H9 (cell line): ENCODE results near the gene SYCN. TPM values are rescaled to one million over a fixed set of nuclear protein-coding genes. Genes with fewer than 3 reads are reported as not detected.

Experiments
- DNase-seq: peaks from one replicate; pipeline ENCODE4 v3.0.0-alpha.2; 2017
- H2AFZ ChIP-seq: one replicate; pipeline ENCODE4 v1.6.1; 2013; ENCODE audit warnings: mild to moderate bottlenecking, low read length, control low read depth, moderate library complexity
- H2AK5ac ChIP-seq: 2 replicates; pipeline ENCODE4 v1.6.1; 2013; ENCODE audit warnings: low read length, control low read depth, mixed read lengths; ENCODE audit not compliant: insufficient read length
- H2BK120ac ChIP-seq: one replicate; pipeline ENCODE4 v1.6.1; 2013; ENCODE audit warnings: low read depth, mild to moderate bottlenecking, low read length, control low read depth, inconsistent platforms; ENCODE audit not compliant: poor library complexity, severe bottlenecking
- H2BK12ac ChIP-seq: 2 replicates; pipeline ENCODE4 v1.6.1; 2013; ENCODE audit warnings: low read length, control low read depth, mixed read lengths, low read depth; ENCODE audit not compliant: insufficient read length
- H2BK15ac ChIP-seq: 2 replicates; pipeline ENCODE4 v1.6.1; 2013; ENCODE audit warnings: low read depth, low read length, control low read depth
- H2BK20ac ChIP-seq: one replicate; pipeline ENCODE4 v1.6.1; 2013; ENCODE audit warnings: low read depth, mild to moderate bottlenecking, low read length, control low read depth, inconsistent platforms; ENCODE audit not compliant: poor library complexity, severe bottlenecking
- H2BK5ac ChIP-seq: 2 replicates; pipeline ENCODE4 v1.6.1; 2013; ENCODE audit warnings: low read length, control low read depth, mixed read lengths; ENCODE audit not compliant: insufficient read length
- H3K14ac ChIP-seq: 2 replicates; pipeline ENCODE4 v1.6.1; 2013; ENCODE audit warnings: low read length, control low read depth; ENCODE audit not compliant: insufficient read depth
- H3K18ac ChIP-seq: 2 replicates; pipeline ENCODE4 v1.6.1; 2013; ENCODE audit warnings: low read depth, mild to moderate bottlenecking, mixed read lengths, low read length, control low read depth; ENCODE audit not compliant: insufficient read length
- H3K23ac ChIP-seq: 2 replicates; pipeline ENCODE4 v1.6.1; 2013; ENCODE audit warnings: low read length, control low read depth, mixed read lengths, low read depth; ENCODE audit not compliant: insufficient read length
- H3K23me2 ChIP-seq: 2 replicates; pipeline ENCODE4 v1.6.1; 2013; ENCODE audit warnings: low read depth, mild to moderate bottlenecking, mixed read lengths, low read length, control low read depth; ENCODE audit not compliant: insufficient read length, poor library complexity, severe bottlenecking
- H3K27ac ChIP-seq: 2 replicates; pipeline ENCODE4 v1.5.1; 2013; ENCODE audit warnings: low read length, control low read depth, mixed read lengths, low read depth; ENCODE audit not compliant: insufficient read length
- H3K27me3 ChIP-seq: 2 replicates; pipeline ENCODE4 v1.6.1; 2013; ENCODE audit warnings: low read length, control low read depth, inconsistent platforms; ENCODE audit not compliant: insufficient read depth
- H3K4ac ChIP-seq: 2 replicates; pipeline ENCODE4 v1.6.1; 2013; ENCODE audit warnings: low read depth, mild to moderate bottlenecking, control low read depth, inconsistent platforms, low read length, moderate library complexity
- H3K4me1 ChIP-seq: 2 replicates; pipeline ENCODE4 v1.6.1; 2013; ENCODE audit warnings: low read length, control low read depth, inconsistent platforms; ENCODE audit not compliant: insufficient read depth
- H3K4me2 ChIP-seq: 2 replicates; pipeline ENCODE4 v1.6.1; 2013; ENCODE audit warnings: low read length, control low read depth, mixed read lengths; ENCODE audit not compliant: insufficient read length, insufficient read depth
- H3K56ac ChIP-seq: 2 replicates; pipeline ENCODE4 v1.6.1; 2013; ENCODE audit warnings: low read depth, mild to moderate bottlenecking, mixed read lengths, low read length, control low read depth; ENCODE audit not compliant: insufficient read length
- H3K79me1 ChIP-seq: 2 replicates; pipeline ENCODE4 v1.6.1; 2013; ENCODE audit warnings: low read depth, mild to moderate bottlenecking, moderate library complexity, low read length, control low read depth, inconsistent platforms; ENCODE audit not compliant: insufficient read depth, poor library complexity, severe bottlenecking
- H3K79me2 ChIP-seq: 2 replicates; pipeline ENCODE4 v1.6.1; 2013; ENCODE audit warnings: low read length, control low read depth, inconsistent platforms; ENCODE audit not compliant: insufficient read depth
- H3K9ac ChIP-seq: 2 replicates; pipeline ENCODE4 v1.6.1; 2013; ENCODE audit warnings: low read length, control low read depth, mixed read lengths; ENCODE audit not compliant: insufficient read length; ENCODE audit errors: extremely low read depth
- H3K9me3 ChIP-seq: one replicate; pipeline ENCODE4 v1.6.1; 2013; ENCODE audit warnings: low read depth, low read length, inconsistent platforms; ENCODE audit not compliant: control insufficient read depth
- H3T11ph ChIP-seq: one replicate; pipeline ENCODE4 v1.6.1; 2013; ENCODE audit warnings: mild to moderate bottlenecking, low read length, control low read depth, inconsistent platforms
- H4K20me1 ChIP-seq: one replicate; pipeline ENCODE4 v1.6.1; 2013; ENCODE audit not compliant: control insufficient read depth, insufficient read length, insufficient read depth
- H4K5ac ChIP-seq: 2 replicates; pipeline ENCODE4 v1.6.1; 2013; ENCODE audit warnings: low read depth, mild to moderate bottlenecking, mixed read lengths, low read length, control low read depth; ENCODE audit not compliant: insufficient read length
- H4K8ac ChIP-seq: replicated peaks from 2 replicates; pipeline ENCODE4 v1.6.1; 2013; ENCODE audit warnings: low read length, control low read depth, mixed read lengths, low read depth; ENCODE audit not compliant: insufficient read length
- H4K91ac ChIP-seq: 2 replicates; pipeline ENCODE4 v1.6.1; 2013; ENCODE audit warnings: low read depth, mild to moderate bottlenecking, moderate library complexity, mixed read lengths, low read length, control low read depth; ENCODE audit not compliant: insufficient read length
- H3K27ac Mint-ChIP-seq, 3 experiments: 2 replicates in 2 of 3; 3 replicates in 1 of 3; pipeline ENCODE4 v1.8.0; 2020 to 2021; ENCODE audit warnings: mixed read lengths in 3 of 3, mild to moderate bottlenecking in 1 of 3, moderate library complexity in 1 of 3
- H3K27me3 Mint-ChIP-seq: 2 replicates; pipeline ENCODE4 v1.8.0; 2021; ENCODE audit warnings: low read depth, mild to moderate bottlenecking, moderate library complexity, mixed read lengths
- H3K36me3 Mint-ChIP-seq, 3 experiments: 2 replicates in 2 of 3; 3 replicates in 1 of 3; pipeline ENCODE4 v1.8.0; 2020 to 2021; ENCODE audit warnings: low read depth in 3 of 3, mixed read lengths in 3 of 3; ENCODE audit not compliant: insufficient read depth in 1 of 3
- H3K4me1 Mint-ChIP-seq, 2 experiments: 2 replicates each; pipeline ENCODE4 v1.8.0; 2020; ENCODE audit warnings: mixed read lengths in 2 of 2
- H3K4me3 Mint-ChIP-seq, 2 experiments: 2 replicates in 1 of 2; 3 replicates in 1 of 2; pipeline ENCODE4 v1.8.0; 2020 to 2021; ENCODE audit warnings: mild to moderate bottlenecking in 2 of 2, mixed read lengths in 2 of 2, moderate library complexity in 1 of 2
- H3K9me3 Mint-ChIP-seq, 2 experiments: 2 replicates in 1 of 2; 3 replicates in 1 of 2; pipeline ENCODE4 v1.8.0; 2020; ENCODE audit warnings: mild to moderate bottlenecking in 2 of 2, mixed read lengths in 2 of 2, moderate library complexity in 1 of 2
- CTCF ChIP-seq: fragments of 200-600 bp; sonication (generic); conservative IDR thresholded peaks from 3 replicates; pipeline ENCODE4 v1.8.0; 2021; ENCODE audit warnings: antibody characterized with exemption, mild to moderate bottlenecking
- WGBS: extraction: QIAGEN DNeasy Blood & Tissue Kit; methylation state at CpG from one replicate; pipeline ENCODE4 v1.1.7; 2013; ENCODE audit warnings: missing lambda C conversion rate, low lambda C conversion rate, mixed read lengths; ENCODE audit not compliant: insufficient read length; ENCODE audit errors: extremely low coverage; 5-methylcytosine and 5-hydroxymethylcytosine counted together
- total RNA-seq: library from RNA; stranded (reverse); gene quantifications from 2 replicates; pipeline ENCODE4 v1.2.1, GENCODE V29; 2021

SYCN gene
- total RNA-seq, 1 experiment from 2014 or later, result not detected

GRCh38 chr19:39178296-39179006 is 25.6 kb downstream of the SYCN start:
- no peak overlapping the region for H2BK15ac ChIP-seq
- H3K36me3 Mint-ChIP-seq, result peaks cover 2 to 41% (median 27%) of the 10 kb centered on the region in 3 experiments; a peak in 6 of 7 replicates

More at GRCh38 chr19:39178296-39179006, 25.6 kb downstream of the SYCN start:
- Histone ChIP-seq H3K9ac (no peak overlapping the region), H3K79me1 (no peaks in the 10 kb centered on the region), H3K23me2 (no peaks in the 10 kb centered on the region), H3K9me3 (no peaks in the 10 kb centered on the region), H3K18ac (no peak overlapping the region), H3K23ac (no peak overlapping the region), H2BK20ac (no peak overlapping the region), H2BK12ac (no peak overlapping the region), H4K5ac (no peak overlapping the region), H4K8ac (no peak overlapping the region), H3K4me2 (no peak overlapping the region), H3K79me2 (no peaks in the 10 kb centered on the region), H2BK120ac (no peak overlapping the region), H3K14ac (no peak overlapping the region), H4K91ac (no peak overlapping the region), H3K4ac (no peak overlapping the region), H4K20me1 (no peaks in the 10 kb centered on the region), H3K4me1 (no peaks in the 10 kb centered on the region), H3K56ac (no peak overlapping the region), H2BK5ac (no peak overlapping the region), H3K27ac (no peak overlapping the region), H3T11ph (no peak overlapping the region), H2AFZ (no peak overlapping the region), H3K27me3 (no peaks in the 10 kb centered on the region), H2AK5ac (no peak overlapping the region)
- TF ChIP-seq CTCF, result no peak
- no peak overlapping the region for H3K4me3 Mint-ChIP-seq
- no peaks in the 10 kb centered on the region for H3K9me3 Mint-ChIP-seq
- no peak overlapping the region for H3K27ac Mint-ChIP-seq
- no peak for DNase-seq
- no peaks in the 10 kb centered on the region for H3K27me3 Mint-ChIP-seq
- 0 out of 4 replicates have a peak, but pooled peaks cover 0 to 2% of the 10 kb centered on the region in 2 experiments for H3K4me1 Mint-ChIP-seq
- no CpG with 5 or more reads among the region's 30 CpGs for WGBS
